H54 (cell line): ENCODE data around the gene SMTNL2.
"Not testable (repeated sequence)": the region's sequence is repeated elsewhere in the genome, so short reads cannot be mapped to it uniquely, and the experiment has no call there.

Experiments
- DNase-seq: peaks from one replicate; pipeline ENCODE4 v3.0.0; 2011; ENCODE audit warnings: low spot score, mixed read lengths; ENCODE audit not compliant: insufficient read length
- FAIRE-seq: peaks from 3 replicates; lab custom pipeline; 2011; peaks lifted over from hg19 to GRCh38; lab: Jason Lieb, UNC
- POLR2A ChIP-seq: IDR thresholded peaks from 2 replicates; pipeline ENCODE4 v1.6.1; 2011; ENCODE audit warnings: low read depth, mild to moderate bottlenecking, low read length

SMTNL2 gene

DNA sequence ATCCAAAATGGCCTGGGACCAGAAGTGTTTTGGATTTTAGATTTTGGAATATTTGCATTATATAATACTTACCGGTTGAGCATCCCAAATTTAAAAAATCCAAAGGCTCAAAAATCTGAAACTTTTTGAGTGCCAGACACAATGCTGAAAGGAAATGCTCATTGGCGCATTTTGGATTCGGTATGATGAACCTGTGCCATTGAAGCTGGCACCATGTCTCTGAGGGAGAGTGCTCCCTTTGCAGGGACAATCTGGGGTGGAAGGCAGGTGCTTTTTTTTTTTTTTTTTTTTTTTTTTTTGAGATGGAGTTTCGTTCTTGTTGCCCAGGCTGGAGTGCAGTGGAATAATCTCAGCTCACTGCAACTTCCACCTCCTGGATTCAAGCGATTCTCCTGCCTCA, 17.7 kb downstream of the SMTNL2 start:
- no peak for FAIRE-seq
- TF ChIP-seq POLR2A = no peak

DNA sequence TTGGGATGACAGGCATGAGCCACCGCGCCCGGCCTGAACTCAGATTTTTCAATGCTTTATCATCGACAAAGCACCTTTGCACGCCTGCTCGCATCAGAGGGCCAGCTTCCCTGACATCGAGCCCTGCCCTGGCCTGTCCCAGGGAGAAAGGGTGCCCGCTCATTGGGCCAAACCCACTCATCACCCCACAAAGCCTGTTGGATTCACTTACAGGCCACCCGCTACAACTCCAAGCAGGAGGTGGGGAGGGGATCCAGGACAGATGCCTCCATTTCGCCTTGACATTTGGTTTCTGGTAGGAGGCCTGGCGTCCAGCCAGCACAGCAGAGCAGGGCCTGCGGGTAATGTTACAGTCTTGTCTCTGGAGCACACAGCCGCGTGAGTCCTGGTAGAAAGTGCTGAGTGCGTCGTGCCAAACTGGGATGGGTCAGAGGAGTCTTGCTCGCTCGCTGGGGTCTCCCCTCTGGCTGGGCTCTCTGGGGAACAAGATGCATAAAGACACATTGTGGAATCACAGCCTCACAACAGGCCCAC, 19.8 kb downstream of the SMTNL2 start:
- no peak for FAIRE-seq
- TF ChIP-seq POLR2A = no peak
- DNase-seq = no peak

More for the DNA sequence above, 17.7 kb downstream of the SMTNL2 start:
- no peak for DNase-seq

DNA sequence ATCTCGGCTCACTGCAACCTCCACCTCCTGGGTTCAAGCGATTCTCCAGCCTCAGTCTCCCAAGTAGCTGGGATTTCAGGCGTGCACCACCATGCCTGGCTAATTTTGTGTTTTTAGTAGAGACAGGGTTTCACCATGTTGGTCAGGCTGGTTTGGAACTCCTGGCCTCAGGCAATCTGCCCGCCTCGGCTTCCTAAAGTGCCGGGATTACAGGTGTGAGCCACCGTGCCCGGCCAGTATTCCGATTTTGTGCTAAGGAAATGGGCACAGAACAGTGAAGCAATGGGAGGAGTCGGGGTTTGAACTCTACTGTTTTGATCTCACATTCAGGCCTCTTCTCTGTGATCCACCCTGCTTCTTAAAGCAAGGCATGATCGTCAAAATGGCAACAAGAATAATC, 20.4 kb downstream of the SMTNL2 start:
- not testable (repeated sequence) for DNase-seq, FAIRE-seq

DNA sequence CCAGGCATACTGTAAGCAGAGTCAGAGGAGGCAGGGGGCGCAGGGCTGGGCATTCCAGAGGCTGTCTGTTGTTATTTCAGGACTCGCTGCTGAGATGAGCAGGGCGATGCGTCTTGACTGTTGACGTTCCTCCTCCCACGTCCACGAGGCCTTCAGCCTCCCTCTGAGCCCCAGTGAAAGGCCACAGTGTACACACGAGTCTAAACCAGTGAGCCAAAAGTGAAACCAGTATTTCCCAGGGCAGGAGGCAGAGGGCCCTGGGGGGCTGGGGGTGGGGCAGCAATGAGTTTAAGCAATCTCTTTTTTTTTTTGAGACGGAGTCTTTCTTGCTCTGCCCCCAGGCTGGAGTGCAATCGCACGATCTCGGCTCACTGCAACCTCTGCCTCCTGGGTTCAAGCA, 21.5 kb downstream of the SMTNL2 start:
- FAIRE-seq (no peak), DNase-seq (no peak)
- no peak for TF ChIP-seq POLR2A

DNA sequence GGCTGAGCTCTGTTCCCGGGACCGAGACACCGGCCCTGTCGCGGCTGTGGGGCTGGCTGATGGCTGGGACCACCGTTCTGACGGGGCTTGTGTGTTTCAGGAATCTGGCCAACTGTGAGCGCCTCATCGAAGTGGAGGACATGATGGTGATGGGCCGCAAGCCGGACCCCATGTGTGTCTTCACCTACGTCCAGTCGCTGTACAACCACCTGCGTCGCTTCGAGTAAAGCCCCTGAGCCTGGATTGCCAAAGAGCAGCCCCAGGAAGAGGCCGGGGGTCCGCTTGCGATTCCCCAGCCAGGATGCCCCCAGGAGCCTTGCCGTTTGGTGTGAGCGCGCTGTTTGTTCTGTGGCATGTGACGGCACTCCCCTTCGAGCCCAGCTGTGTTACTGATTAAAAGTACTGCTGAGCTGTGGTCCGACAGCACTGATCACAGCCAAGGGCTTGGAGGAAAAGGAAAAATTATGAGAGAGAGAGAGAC, 23.0 kb downstream of the SMTNL2 start:
- FAIRE-seq = no peak
- no peak for DNase-seq
- TF ChIP-seq POLR2A = no peak

DNA sequence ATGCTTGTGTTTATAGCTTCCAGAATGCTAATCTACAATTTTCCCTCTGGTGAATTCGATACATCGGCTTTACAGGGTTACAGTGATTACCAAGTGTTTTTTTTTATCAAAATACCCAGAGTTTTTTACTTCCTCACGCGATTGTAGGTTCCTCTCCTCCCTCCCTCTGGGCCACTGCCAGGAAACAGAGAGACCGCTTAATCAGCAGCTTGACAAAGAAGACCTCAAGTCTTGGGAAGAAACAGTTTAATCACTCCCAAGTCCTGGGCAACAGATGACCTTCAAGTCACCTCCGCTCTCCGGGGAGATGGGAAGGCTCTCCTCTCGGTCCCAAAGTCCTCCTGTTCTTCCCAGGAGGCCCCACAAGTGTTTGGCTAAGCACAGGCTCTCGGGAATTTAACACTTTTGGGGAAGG, 23.5 kb downstream of the SMTNL2 start:
- TF ChIP-seq POLR2A = no peak
- DNase-seq (no peak), FAIRE-seq (no peak)

DNA sequence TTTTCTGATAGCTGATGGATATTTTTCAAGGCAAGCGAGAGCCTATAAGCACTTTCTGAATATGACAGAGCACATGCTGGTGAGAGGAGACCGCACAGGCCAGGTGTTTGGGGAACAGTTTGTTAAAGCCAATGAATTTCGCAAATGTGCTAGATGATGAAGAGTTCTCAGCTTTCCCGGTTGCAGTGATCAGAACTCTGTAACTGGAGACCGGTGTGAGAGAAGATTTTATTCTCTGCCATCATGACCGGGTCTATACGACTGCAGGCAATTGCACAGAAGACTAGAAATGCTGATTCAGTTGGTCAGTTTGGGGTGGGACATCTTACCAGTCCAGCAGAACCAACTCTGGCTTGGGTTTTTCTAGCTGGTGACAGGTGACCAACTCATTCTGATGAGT, 25.4 kb downstream of the SMTNL2 start:
- no peak for FAIRE-seq

DNA sequence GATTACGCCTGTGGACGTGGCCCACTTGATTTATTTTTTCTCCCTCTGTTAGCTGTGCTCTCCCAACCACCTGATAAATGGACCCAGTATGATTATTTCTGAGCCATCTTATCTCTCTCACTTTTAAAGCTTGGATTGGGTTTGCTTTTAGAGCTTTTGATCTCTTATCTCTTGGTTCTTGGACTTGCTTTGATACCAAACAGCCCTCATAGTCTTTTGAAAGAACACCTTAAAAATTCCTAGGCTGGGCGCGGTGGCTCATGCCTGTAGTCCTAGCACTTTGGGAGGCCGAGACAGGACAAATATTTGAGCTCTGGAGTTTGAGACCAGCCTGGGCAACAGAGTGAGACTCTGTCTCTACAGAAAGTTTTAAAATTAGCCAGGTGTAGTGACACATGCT, 25.8 kb downstream of the SMTNL2 start:
- FAIRE-seq (no peak), DNase-seq (no peak)
- no peak for TF ChIP-seq POLR2A

More for the DNA sequence above, 25.4 kb downstream of the SMTNL2 start:
- TF ChIP-seq POLR2A = no peak
- DNase-seq = no peak

DNA sequence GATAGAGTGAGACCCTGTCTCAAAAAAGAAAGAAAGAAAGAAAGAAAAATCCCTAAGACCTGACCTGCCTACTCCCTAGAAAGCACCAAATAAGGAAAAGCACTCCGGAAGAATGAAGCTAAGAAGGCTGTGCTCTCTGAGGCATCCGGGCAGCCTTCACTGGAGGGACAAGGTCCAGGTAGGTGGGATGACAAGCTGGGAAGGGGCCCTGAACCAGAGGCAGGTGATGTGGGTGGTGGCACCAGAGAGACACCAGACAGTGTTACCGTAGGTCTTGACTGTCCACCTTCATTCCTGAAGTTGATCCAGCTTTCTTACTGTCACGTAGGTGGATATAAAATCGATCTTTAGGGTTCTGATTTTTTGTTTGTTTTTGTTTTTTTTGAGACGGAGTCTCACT, 26.3 kb downstream of the SMTNL2 start:
- no peak for DNase-seq

DNA sequence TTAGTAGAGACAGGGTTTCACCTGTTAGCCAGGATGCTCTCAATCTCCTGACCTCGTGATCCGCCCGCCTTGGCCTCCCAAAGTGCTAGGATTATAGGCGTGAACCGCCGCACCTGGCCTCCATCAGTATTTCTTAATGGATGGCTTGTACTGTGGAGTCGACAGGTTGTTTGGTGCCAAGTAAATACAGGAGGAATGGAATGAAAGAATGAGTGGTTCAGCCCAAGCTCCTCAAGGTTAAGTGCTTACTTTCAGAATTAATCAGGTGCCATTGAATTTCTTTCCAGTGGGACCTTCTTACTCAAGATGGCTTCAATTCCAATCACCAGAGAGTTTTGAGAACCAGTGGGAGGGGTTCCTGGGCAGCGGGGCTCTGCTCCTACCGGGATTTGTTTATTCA, 32.1 kb downstream of the SMTNL2 start:
- TF ChIP-seq POLR2A = no peak
- DNase-seq = no peak
- no peak for FAIRE-seq

More for the DNA sequence above, 26.3 kb downstream of the SMTNL2 start:
- TF ChIP-seq POLR2A = no peak
- FAIRE-seq = no peak

DNA sequence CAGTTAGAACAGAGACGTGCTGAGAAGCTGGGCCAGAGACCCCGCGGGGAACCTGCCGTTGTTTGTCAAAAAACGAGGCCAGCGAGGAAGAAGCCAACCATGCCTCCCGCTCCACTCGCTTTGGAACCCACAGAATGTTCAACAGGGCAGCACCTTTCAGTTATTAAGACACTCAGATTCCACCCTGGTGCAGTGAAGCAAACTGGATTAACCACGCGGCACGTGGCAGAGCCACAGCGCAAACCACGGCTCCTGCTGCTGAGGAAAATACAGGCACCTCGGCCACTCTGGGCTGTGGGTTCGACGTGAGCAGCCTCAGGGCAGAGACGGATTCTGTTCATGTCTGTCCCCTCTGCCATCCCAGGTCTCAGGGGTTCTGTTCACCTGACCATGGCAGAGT, 32.8 kb downstream of the SMTNL2 start:
- no peak for TF ChIP-seq POLR2A
- no peak for FAIRE-seq

DNA sequence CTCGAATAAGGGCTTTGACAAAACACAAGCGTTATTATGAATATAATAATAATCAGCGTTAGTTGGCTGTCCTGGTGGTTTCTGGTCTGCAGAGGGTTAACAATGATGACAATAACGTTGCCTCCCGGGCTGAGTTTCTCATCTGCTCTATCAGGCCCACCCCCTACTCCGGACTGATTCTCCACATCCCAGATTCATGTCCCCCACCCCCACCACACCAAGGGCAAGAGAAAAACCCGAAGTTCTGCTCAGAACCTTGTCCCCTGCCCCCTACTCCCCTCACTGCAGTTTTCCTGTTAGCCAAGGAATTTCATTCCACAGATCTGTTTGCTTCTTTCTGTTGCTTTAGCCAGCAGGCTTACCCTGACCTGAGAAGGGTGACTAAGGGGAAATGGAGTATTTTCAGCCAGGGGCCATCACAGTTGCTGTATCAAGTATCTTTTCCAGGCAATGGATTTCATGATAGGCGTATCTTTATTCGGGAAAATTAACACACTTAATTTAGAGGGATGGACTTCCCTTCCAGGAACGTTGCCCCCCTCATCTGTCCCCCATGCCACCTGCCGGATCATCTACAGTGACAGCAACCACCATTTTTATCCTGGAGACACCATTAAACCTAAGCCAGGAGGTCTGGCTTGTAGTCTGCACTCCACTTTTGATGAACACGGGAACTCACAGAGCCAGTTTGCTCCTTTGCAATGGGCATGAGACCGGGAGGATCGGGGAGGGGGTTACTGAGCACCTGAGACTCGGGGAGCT, 33.4 kb downstream of the SMTNL2 start:
- FAIRE-seq (no peak), DNase-seq (no peak)
- TF ChIP-seq POLR2A = no peak

More for the DNA sequence above, 32.8 kb downstream of the SMTNL2 start:
- no peak for DNase-seq

DNA sequence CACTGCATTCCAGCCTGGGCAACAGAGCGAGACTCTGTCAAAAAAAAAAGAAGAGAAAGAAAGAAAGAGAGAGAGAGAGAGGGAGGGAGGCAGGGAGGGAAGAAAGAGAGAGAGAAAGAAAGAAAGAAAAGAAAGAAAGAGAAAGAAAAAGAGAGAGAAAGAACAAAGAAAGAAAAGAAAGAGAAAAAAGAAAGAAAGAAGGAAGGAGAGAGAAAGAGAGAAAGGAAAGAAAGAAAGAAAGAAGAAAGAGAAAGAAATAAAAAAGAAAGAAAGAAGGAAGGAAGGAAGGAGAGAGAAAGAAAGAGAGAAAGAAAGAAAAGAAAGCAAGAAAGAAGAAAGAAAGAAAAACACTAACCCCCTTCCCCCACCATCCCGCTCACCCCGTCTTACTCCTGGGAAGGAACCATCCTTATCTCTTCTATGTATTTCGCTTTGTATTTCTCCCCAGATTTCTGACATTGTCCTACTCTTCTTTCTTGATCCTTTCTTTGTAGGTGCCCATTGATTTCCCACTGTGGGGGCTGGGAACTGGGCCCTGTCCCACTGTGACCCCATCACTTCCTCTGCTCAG, 36.3 kb downstream of the SMTNL2 start:
- no peak for TF ChIP-seq POLR2A
- DNase-seq (no peak), FAIRE-seq (no peak)

DNA sequence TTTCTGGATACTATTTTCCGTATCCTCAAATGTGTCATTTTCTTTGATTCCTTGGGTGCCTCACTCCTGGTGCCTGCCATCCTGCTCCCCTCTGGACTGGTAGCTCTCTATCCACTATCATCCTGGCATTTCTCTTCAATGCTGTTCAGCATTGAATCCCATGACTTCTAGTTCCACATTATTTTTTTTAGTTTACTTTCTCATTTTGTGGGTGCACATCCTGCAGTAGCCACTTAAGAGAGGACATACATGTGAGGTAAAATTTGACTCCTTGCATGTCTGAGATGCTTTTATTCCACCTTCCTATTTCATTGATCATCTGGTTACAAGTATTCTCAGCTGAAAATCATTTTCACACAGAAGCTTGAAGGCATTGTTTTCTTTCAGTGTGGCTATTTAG, 38.0 kb downstream of the SMTNL2 start:
- no peak for DNase-seq
- no peak for FAIRE-seq
- TF ChIP-seq POLR2A = no peak

DNA sequence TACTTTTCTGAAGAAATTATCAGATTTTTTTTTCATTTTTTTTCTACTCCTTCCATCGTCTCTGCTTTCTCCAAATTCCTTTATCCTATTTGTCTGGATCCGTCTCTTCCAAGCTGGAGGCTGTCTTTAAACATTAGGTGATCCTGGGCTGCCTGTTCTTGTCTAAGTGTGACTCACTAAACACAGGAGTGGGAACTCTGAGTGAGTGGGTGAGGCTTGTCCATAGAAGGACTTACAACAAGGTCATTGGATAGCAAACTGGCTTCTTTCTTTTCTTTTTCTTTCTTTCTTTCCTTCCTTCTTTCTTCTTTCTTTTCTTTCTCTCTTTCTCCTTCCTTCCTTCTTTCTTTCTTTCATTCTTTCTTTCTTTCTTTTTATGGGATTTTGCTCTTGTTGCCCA, 38.9 kb downstream of the SMTNL2 start:
- no peak for TF ChIP-seq POLR2A
- no peak for FAIRE-seq
- DNase-seq = no peak

DNA sequence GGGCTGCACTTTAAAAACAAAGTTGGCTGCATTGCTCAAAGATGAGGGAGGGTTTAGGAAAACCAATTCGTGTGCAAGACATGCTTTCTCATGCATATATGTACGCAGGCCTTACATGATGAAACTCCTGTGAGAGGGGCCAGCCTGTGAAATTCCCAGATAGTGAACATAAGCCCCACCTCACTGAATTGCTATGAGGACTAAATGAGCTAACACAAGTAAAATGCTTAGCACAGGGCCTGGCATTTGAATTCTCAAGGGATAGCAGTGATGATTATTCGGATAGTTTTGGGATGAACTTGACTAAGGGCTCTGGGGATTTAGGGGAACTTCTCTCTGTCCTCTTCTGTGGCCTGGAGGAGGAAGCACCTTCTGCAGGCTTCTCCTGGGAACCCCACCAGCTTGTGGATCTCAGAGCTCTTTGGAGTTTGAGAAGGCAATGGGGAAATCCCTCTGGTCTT, 40.2 kb downstream of the SMTNL2 start:
- not testable (repeated sequence) for FAIRE-seq, DNase-seq
